ENCODE results near the gene ZNF683. TPM values are rescaled to one million over a fixed set of nuclear protein-coding genes. Genes with fewer than 3 reads are reported as not detected.

The ZNF683 gene
- total RNA-seq, 1 donor from 2014 or later, result not detected

GRCh38 chr1:26359981-26360806 lies 12.4 kb downstream of the ZNF683 start:
- Mint-ChIP-seq H3K36me3 (no peaks in the 10 kb centered on the region), H3K4me1 (ENCODE audit: unreplicated experiment) (peaks cover 8% of the 10 kb centered on the region), H3K27me3 (peaks cover 74% of the 10 kb centered on the region), H3K9me3 (no peaks in the 10 kb centered on the region), H3K4me3 (peak overlapping the region; percentile 74), H3K27ac (no peak overlapping the region)
- DNase-seq (ENCODE audit: extremely low spot score, unreplicated experiment), result no peak
- no peak for TF ChIP-seq CTCF (conservative IDR thresholded peaks at IDR 0.05)

GRCh38 chr1:26358411-26359384 lies 13.9 kb downstream of the ZNF683 start:
- peaks cover 6% of the 10 kb centered on the region for H3K4me1 Mint-ChIP-seq (ENCODE audit: unreplicated experiment)
- peaks cover 59% of the 10 kb centered on the region for H3K27me3 Mint-ChIP-seq
- peak overlapping the region; percentile 65 for H3K4me3 Mint-ChIP-seq

GRCh38 chr1:26357121-26357602 lies 15.4 kb downstream of the ZNF683 start:
- no peaks in the 10 kb centered on the region for H3K36me3 Mint-ChIP-seq
- peaks cover 48% of the 10 kb centered on the region for H3K27me3 Mint-ChIP-seq
- DNase-seq (ENCODE audit: extremely low spot score, unreplicated experiment), result no peak
- no peak for TF ChIP-seq CTCF (conservative IDR thresholded peaks at IDR 0.05)
- no peak overlapping the region for H3K4me3 Mint-ChIP-seq
- no peaks in the 10 kb centered on the region for H3K9me3 Mint-ChIP-seq
- H3K4me1 Mint-ChIP-seq (ENCODE audit: unreplicated experiment), result peaks cover 12% of the 10 kb centered on the region
- H3K27ac Mint-ChIP-seq, result peak overlapping the region; percentile 77

More at GRCh38 chr1:26358411-26359384, 13.9 kb downstream of the ZNF683 start:
- Mint-ChIP-seq H3K9me3 (no peaks in the 10 kb centered on the region), H3K36me3 (no peaks in the 10 kb centered on the region), H3K27ac (peak overlapping the region; percentile 81)
- no peak for TF ChIP-seq CTCF (conservative IDR thresholded peaks at IDR 0.05)
- DNase-seq (ENCODE audit: extremely low spot score, unreplicated experiment), result no peak

- Mint-ChIP-seq H3K36me3 (no peaks in the 10 kb centered on the region), H3K4me3 (peak overlapping the region; percentile 52), H3K27me3 (peaks cover 38% of the 10 kb centered on the region), H3K4me1 (ENCODE audit: unreplicated experiment) (peaks cover 19% of the 10 kb centered on the region), H3K9me3 (no peaks in the 10 kb centered on the region), H3K27ac (peak overlapping the region; percentile 95)
- DNase-seq (ENCODE audit: extremely low spot score, unreplicated experiment), result no peak
- no peak for TF ChIP-seq CTCF (conservative IDR thresholded peaks at IDR 0.05)
Measured at GRCh38 chr1:26356106-26356505, 16.4 kb downstream of the ZNF683 start.

- Mint-ChIP-seq H3K4me1 (ENCODE audit: unreplicated experiment) (peaks cover 17% of the 10 kb centered on the region), H3K27me3 (peaks cover 27% of the 10 kb centered on the region), H3K9me3 (no peaks in the 10 kb centered on the region), H3K36me3 (no peaks in the 10 kb centered on the region), H3K27ac (peak overlapping the region; percentile 95), H3K4me3 (no peak overlapping the region)
- TF ChIP-seq CTCF (conservative IDR thresholded peaks at IDR 0.05), result no peak
- DNase-seq (ENCODE audit: extremely low spot score, unreplicated experiment), result no peak
Measured at GRCh38 chr1:26354972-26355371, 17.6 kb downstream of the ZNF683 start.

All from type B pancreatic cell (in vitro differentiated cells).